ENCODE data around the gene CLCN7.

Gene CLCN7

DNA sequence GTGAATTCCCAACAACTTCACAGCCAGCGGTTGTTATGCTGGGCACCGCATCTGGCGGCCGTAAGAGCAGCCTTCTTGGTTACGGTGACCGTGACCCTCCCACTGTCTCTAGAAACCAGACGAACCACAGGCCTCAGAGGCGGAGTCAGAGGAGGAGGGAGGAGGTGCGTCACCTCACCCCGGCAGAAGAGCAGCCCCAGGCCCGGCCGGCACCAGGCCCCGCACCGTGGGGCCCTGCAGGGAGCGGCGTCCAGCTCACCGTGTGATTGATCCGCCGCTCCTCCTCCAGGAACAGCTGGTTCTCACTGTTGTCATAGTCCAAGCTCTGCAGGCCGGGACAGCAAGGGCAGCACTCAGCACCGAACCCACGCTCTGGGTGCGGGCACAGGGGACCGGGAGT, 13.7 kb downstream of the CLCN7 start:
- DNase-seq: no peak

DNA sequence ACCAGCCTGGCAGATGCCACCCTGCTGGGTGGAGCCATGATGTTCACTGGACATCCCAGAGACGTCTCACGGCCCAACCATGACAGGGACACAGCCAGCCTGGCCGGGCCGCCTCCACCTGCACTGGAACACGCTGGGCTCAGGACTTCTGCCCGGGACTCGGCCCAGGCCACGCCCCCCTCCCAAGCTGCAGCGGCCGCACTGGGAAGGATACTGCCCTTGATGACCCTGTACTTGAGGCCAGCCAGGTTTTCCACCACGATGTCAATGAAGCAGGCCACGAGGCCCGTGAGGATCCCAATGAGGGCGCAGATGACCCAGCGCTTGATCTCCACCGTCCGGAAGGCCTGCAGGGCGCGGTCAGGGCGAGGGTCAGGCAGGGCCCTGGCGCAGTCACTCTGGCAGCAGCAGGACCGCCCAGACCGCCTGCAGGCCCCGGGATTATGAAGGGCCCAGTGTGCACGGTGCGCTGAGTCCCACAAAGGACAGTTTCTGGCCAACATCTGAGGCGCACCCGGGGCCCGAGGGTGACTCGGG, 14.2 kb downstream of the CLCN7 start:
- no peak for DNase-seq

DNA sequence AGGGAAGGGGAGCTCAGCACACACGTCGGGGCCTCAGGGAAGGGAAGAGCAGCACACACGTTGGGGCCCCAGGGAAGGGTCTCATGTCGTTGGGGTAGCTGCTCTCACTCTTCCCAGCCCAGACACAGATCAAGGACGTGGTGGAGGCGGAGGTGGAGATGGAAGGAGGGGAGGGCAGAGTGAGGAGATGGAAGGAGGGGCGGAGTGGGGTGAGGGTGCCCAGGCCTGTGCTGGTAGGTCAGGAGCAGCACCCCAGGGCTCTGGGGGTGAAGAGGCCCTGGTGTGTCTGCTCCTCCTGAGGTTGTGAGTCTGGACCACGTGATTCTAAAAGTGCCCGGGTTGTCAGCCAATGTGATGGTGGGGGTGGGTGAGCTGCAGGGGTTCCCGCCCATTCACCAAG, 14.9 kb downstream of the CLCN7 start:
- DNase-seq: no peak

DNA sequence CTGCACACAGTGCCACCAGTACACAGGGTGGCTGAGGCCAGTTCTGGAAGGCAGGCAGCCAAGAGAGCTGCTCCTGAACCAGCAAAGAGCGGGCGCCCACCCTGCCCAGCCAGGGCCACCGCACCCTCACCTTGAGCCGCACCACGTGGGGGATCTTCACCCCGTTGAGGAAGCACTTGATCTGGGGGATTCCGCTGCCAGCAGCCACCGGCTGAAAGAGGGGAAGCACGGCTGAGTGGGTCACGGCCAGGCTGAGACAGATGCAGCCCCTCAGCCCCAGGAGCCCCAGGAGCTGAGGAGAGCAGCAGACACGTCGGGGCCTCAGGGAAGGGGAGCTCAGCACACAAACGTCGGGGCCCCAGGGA, 15.9 kb downstream of the CLCN7 start:
- DNase-seq: no peak

DNA sequence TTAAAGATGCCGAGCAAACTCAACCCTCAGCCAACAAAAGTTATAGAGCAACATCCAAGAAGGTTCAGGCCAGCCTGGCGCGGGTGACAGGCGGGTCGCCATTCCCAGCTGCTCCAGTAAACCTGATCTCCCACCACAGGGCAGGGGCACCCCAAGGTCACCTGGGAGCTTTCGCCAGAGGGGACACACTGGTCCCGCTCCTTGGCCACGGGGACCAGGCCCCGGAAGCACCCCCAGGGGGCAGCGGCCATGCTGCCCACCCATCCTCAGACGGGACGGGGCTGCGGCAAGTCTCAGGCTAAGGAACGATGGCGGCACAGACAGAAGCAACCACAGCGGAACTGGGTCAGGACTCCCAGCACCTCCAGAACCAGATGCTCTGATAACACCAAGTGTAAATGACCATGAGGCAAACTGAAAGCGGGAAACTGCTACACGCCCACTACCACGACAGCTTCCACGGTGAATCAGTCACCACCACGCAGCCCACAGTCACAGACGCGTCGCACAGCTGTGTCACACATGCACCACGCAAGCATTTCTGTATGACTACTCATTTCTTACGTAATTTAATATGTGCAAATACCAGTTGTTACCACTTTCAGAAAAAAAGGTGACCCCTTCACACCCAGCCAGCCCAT, 16.4 kb downstream of the CLCN7 start:
- DNase-seq: peak; percentile 9

DNA sequence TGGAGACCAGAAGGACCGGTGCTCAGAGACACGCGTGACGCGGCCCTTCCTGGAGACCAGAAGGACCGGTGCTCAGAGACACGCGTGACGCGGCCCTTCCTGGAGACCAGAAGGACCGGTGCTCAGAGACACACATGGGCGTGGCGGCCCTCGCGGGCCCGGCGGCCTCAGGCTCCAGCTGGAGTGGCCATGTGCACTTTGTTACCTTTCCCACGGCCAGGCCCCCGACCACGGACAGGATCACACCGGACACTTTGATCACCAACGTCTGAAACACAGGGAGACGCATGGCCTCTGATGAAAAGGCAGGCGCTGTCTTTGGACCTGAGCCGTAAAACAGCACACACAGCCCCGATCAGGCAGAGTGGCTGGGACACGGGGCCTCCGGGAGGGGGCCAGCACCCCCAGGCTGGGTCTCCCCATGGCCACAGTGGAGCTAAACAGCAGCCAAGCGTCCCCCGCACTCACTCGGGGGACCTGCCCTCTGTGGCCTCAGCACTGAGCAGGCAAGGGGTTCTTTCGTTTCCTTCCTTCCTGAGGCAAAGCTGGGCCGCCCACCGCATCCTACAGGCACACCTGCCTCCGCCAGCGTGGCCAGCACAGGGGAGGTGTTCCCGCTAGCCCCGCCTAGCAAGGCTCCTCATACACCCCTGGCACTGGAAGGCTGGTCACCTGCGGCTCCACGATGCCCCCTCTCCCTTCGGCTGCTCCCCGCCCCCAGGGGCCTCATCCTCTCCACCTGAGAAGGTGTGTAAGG, 17.2 kb downstream of the CLCN7 start:
- no peak for DNase-seq

DNA sequence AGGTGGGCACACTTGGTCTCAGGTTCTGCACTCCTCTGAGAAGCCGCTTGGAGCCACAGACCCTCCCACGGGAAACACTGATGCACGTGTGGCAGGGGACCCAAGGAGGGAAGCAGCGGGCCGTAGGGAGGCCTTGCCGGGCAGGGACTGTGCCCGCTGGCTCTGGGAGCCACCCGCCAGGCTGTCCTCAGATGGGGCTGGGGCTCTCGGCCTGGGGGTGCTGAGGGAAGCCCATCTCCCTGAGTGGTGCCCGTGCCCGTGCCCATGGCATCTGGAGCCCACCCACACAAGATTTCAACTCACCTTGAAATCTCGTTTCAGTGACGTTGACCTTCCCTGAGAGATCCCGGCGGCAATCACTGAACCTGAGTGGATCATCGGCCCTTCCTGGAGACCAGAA, 17.9 kb downstream of the CLCN7 start:
- no peak for DNase-seq

DNA sequence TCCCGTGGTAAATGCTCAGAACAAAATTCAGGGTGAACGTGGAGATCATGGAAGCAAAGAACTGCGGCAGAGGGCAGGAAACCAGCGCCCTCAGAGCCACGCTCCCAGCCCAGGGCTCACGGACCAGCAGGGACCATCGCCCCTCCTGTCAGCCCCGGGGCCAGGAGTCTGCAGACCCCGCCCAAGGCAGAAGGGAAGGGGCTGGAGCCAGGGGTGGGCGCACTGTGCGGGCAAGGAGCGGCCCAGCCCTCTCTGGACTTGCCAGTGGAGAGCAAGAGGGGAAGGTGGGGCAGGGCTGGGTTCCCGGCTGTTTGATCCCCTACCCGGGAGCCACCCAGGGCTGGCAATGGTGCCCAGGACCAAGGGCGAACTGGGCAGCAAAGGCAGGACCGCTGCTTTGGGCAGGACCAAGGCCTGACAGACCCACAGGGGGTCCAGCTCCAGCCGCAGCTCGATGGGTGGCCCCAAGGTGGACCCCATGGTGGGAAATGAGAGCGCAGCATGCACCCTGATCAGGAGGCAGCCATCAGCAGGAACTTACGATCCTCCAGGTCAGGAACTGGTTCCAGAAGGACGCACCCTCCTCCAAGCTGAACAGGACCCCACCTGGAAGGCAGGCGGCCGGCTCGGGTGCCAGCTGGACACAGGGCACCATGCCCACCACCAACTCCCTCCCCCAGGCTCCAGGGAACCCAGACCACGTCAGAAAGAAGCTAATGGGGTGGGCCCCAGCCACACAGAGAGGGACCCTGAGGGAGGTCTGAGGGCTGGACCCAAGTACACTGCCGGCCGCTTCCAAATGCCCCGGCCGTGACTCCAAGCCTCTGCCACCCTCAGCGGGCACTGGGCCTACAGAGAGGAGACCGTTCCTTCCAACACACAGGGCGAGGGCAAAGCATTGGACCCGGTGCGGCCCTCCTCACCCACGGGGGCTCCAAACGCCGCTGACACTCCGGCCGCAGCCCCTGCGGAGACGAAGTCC, 19.3 kb downstream of the CLCN7 start:
- DNase-seq: no peak

DNA sequence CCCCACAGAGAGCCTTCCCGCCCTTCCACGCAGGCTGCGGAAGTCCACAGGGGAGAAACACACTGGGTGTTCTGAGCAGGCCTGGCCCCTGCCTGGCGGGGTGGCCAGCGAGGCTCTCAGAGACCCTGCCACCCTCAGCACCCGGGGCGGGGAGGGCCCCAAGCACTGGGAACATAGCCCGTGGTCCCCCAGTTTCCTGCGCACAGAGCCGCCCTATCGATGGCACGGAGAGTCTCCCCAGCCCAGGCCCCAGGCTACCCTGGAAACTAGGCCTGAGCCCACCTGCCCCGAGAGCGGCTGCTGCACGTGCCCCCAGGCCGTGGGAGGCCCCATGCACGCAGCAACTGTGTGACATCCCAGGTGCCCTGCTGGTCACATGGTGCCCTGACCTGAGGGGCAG, 20.3 kb downstream of the CLCN7 start:
- no peak for DNase-seq

DNA sequence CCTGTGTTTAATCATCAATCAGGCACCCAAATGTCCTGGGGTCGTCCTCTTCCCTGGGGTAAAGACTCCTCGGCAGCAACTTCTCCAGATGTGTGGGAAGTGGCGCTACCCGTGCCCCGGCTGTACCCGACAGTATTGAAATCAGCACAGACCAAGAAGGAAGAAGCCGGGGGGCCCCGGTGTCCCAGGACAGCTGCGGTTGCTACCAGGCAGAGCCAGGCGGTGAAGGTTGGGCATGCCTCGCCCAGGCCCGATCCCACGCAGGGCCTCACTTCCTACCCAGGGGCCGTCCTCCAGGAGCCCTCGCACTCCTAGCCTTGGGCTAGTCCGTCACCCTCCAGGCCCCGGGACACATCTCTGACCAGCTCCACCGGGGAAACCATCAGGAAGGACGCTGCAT, 21.5 kb downstream of the CLCN7 start:
- DNase-seq: no peak

DNA sequence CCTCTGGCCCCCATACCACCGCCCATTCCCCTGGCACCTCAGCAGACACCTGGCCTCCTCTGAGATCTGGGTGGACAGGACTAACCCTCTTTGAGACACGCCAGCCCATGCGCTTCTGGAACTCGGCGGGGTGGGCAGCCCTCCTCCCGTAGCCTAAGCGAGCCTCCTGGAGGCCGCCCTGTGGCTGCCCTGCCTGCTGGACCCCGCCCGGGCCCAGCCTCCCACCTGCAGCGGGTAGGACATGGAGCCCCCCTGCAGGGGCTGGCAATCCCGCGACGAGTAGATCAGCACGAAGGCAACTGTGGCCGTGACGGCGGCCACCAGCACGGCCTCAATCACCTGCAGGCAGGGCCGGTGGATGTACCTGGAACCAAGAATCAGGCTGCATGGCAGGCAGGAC, 22.3 kb downstream of the CLCN7 start:
- DNase-seq: no peak

DNA sequence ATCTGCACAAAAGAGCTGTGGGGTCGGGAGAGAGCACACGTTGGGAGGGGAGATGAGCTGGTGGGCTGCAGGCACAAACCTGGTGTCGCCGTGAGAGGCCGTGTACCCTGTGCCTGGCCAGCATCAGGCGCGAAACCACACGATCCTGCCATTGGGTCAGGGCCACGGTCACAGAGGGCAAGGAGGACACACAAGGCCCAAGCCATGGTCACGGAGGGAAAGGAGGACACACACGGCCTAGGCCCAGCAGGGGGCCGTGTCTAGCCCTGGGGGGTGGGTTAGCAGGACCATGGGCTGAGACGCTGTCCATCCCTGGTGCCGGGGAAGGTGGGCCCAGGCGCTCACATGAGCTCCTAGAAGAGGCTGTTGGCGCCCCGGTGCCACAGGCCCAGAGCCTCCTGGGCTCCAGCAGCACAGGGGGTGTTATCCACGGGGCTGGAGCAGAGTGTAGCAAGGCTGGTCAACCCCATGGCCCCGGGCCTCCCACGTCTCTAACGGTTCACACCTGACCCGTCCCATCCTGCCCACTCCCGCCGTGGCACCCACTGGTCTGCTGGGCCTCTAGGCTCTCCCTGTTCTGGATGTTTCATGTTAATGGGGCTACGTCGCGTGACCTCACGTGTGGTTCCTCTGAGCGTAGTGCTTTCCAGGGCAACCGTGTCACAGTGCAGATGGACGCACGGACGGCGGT, 23.0 kb downstream of the CLCN7 start:
- DNase-seq: no peak

DNA sequence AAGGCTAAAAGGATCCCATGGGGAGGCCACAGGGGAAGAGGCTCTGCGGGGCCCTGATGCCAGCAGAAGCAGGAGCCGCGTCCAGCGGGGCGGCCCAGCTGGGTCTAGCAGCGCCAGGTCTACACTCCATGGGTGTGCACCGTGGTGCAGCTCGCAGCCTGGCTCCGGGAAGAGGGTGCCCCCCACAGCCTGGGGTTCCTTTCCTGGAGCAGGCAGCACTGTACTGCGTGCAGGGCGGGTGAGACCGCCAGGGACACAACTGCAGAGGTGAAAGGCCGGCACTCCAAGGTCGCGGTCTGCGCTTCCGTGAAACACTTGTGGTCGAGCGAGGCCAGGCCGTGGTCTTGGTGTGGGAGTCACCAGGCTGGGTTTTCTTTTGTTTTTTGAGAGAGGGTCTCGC, 24.0 kb downstream of the CLCN7 start:
- DNase-seq: no peak

DNA sequence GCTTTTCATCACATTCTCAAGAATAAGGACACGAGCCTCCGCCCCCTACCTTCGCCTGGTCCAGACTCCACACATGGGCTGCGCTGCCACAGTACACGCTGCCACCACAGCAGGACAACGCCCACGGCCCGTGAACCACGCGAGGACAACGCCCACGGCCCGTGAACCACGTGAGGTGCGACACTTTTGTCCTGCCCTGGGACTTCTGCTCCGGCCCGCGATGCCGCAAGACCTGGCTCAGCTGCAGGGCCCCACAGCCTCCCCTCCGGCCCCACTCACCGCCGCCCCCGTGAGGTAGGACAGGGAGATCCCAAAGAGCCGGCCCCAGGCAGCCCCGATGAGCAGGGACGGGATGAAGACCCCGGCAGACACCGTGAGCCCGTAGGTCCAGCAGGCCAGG, 24.6 kb downstream of the CLCN7 start:
- no peak for DNase-seq

DNA sequence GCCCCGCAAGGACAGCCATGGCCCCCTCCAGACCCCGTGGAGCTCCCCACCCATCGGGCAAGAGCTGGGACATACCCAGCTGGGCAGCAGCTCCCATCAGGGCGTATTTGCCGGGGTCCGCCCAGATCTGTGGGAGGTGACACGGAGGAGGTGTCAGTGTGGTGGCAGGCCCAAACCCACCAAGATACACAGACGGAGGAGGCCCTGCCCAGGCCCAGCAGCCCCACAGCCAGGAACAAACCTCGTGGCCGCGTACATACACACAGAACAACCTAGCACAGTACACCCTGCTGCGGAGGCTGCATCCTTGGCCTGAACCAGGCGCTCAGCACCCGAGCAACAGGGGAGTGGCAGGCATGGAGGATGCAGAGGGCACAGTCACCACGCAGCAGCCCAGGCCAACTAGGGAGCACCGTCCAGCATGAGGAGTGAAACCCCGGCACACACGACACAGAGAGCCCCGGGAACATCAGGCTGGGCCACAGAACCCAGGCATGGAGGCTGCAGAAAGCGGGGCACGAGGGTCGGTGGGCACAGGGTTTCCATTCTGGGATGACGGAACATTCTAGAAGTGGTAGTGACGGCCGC, 25.5 kb downstream of the CLCN7 start:
- DNase-seq: no peak

DNA sequence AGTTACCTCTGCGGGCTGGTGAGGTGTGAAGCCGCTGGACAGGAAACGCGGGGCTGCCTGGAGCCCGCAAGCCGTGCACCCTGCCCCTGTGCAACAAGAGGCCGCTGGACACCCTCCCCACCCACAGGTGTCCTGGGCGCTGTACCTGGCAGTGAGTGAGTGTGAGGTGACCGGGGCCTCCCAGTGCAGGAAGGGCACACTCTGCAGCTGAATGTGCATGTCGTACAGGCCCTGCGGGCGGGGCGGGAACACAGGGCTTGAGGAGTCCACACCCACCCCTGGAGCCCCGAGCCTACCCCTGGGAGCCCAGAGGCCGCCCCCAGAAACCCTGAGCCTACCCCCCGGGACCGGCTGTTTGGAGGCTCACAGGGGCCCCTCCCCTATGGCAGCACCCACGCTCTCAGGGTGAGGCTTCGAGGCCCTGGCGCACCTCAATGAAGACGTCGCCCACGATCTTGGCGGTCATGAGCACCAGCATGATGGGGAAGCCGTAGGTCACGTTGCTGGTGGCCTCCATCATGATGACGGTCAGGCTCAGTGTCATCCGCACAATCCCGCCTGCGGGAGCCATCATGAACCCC, 26.2 kb downstream of the CLCN7 start:
- no peak for DNase-seq

DNA sequence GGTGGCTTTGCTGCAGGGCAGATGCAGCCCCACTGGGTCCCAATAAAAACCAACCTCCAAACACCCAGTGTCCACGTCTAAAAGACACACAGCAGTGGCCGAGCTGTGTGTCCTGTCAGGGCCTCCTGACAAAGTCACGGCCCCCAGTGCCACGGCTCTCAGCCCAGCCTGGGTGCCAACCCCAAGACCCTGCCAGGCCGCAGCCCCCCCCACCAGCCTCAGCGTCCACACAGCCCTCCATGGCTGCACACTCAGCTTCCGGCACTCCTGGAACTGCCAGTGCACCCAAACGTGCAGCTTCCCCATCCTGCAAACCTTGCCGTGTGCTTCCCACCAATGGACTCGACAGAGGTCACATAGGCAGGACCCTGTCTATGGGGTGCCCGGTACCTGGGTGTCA, 26.9 kb downstream of the CLCN7 start:
- no peak for DNase-seq

DNA sequence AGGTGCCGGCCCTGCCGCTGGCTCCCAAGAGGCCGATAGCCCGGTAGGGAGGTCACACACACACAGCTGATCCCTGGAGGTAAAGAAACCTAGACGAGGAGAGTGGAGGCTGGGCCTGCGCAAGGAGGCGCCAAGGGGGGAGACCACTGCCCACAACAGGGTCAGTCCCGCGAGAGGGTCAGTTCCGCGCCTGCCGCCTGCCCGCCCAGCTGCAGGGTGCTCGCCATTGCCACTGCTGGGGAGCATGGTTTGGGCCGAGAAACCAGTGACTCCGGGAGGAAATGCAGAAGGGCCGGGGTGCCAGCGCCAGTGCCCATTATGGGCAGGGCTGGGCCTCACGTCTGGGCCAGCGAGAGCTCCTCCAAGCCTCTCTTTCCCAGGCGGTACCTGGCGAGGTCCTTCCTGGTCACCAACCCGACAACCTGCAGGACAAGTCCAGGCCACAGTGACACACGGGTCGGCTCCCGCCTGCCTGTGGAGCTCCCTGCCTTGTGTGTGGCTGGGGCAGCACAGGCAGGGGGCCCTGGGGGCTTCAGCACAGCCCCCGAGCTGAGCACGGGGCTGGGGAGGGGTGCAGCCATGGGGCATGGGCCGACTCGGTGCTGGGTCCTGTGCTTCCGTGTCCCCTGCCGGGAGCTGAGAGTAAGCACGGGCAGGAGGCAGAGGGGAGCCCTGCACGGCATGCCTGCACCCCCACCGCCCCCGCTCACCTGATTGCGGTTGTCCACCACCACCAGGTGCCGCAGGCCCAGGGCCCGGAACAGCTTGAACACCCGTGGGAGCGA, 28.3 kb downstream of the CLCN7 start:
- DNase-seq: no peak

DNA sequence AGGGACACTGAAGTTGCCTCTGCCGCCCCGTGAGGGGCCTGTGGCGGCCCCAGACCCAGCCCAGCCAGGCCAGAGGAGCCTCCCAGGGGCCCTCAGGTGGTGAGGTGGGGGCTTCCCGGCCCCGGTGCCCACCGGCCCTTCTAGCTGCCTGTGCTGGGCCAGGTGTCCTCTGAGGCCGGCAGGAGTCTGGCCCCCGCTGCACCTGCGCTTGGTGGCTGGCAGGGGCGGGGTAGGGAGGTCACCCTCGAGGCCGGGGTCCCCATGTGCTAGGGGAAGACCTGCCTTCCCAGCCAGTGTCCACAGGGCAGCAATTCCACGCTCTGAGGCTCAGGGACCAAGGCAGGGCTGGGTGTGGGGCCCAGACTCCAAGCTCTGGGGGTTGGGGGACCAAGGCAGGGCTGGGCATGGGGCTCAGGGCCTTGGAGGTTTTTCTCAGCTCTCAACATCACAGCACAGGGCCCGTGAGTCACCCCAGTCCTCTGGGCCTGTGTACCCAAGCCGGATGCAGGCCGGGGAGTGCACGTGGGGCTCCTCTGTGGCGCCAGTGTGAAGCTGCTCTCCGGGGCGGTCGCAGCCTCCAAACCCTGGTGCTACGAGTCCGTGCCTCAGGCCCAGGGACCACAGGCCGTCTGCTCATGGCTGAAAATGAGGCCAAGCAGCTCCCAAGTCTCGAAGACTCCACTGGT, 29.2 kb downstream of the CLCN7 start:
- no peak for DNase-seq

All from fibroblast of skin of scalp (primary cell).